Amniotic epithelial cell (primary cell): Measurements from ENCODE around the gene GPR85.

Experiments used
- DNase-seq: peaks from one replicate; pipeline ENCODE4 v3.0.0-alpha.2; 2010; ENCODE audit warnings: low read depth

Gene GPR85

GRCh38 chr7:113086431-113086888 lies at the start of gene GPR85:
Gene GPR85, minus strand, starts transcription at chr7:113086827. Its CDS starts 2,106 bp downstream, at chr7:113084721.
- DNase-seq, result peak; percentile 57

- no peak for DNase-seq
These were observed 47.4 kb upstream of the GPR85 start for GRCh38 chr7:113134025-113134424.

- no peak for DNase-seq
These were observed 44.7 kb upstream of the GPR85 start for GRCh38 chr7:113131367-113131766.

GRCh38 chr7:113128031-113128430 lies 41.4 kb upstream of the GPR85 start:
- no peak for DNase-seq

GRCh38 chr7:113125728-113126127 lies 39.1 kb upstream of the GPR85 start:
- DNase-seq, result no peak

GRCh38 chr7:113122744-113123143 lies 36.1 kb upstream of the GPR85 start:
- no peak for DNase-seq

- no peak for DNase-seq
These were observed 34.0 kb upstream of the GPR85 start for GRCh38 chr7:113120647-113121046.

GRCh38 chr7:113119429-113119828 lies 32.8 kb upstream of the GPR85 start:
- DNase-seq, result no peak

GRCh38 chr7:113118074-113118959 lies 31.7 kb upstream of the GPR85 start, which contains the start of gene SMIM30:
Gene SMIM30, minus strand, starts transcription at chr7:113118554. Its CDS starts 976 bp downstream, at chr7:113117578.
- DNase-seq, result peak; percentile 85

- DNase-seq, result peak; percentile 4
These were observed 30.7 kb upstream of the GPR85 start for GRCh38 chr7:113117374-113117774.

GRCh38 chr7:113113912-113114311 lies 27.3 kb upstream of the GPR85 start:
- DNase-seq, result peak; percentile 35

- no peak for DNase-seq
These were observed 23.1 kb upstream of the GPR85 start for GRCh38 chr7:113109718-113110117.

GRCh38 chr7:113100121-113100603 lies 13.5 kb upstream of the GPR85 start:
- peak; percentile 94 for DNase-seq

GRCh38 chr7:113099284-113099919 lies 12.8 kb upstream of the GPR85 start:
- DNase-seq, result peak; percentile 12

GRCh38 chr7:113094517-113095249 lies 8.1 kb upstream of the GPR85 start:
- no peak for DNase-seq

- no peak for DNase-seq
These were observed 6.9 kb upstream of the GPR85 start for GRCh38 chr7:113093561-113093960.

GRCh38 chr7:113092762-113093161 lies 6.1 kb upstream of the GPR85 start:
- DNase-seq, result no peak

- peak; percentile 95 for DNase-seq
These were observed 708 bp upstream of the GPR85 start for GRCh38 chr7:113087071-113087998.

GRCh38 chr7:113085781-113086390 lies 741 bp downstream of the GPR85 start:
- DNase-seq, result peak; percentile 42

GRCh38 chr7:113084496-113085172 lies 2.0 kb downstream of the GPR85 start:
- DNase-seq, result no peak
